ENCODE results near the gene RERE. TPM values are rescaled to one million over a fixed set of nuclear protein-coding genes. Genes with fewer than 3 reads are reported as not detected.

The RERE gene
- total and polyA plus RNA-seq, 2 experiments from 2014 or later, result 148 to 170 TPM

- Histone ChIP-seq H3K4me2 (no peak overlapping the region), H3K79me2 (replicated peaks; ENCODE audit: insufficient read depth) (peaks cover 42% of the 10 kb centered on the region), H3K36me3 (ENCODE audit: insufficient read depth) (no peaks in the 10 kb centered on the region), H3K4me3 (no peak overlapping the region), H3F3A (replicated peaks; ENCODE audit: low read depth) (no peaks in the 10 kb centered on the region), H3K27ac (ENCODE audit: low read depth) (no peak overlapping the region), H3K27me3 (ENCODE audit: insufficient read depth) (no peaks in the 10 kb centered on the region), H4K20me1 (replicated peaks; ENCODE audit: insufficient read depth) (peaks cover 6% of the 10 kb centered on the region; the same call in 1 of the 2 replicates), H3K9me2 (ENCODE audit: insufficient read depth) (no peaks in the 10 kb centered on the region), H3K4me1 (ENCODE audit: insufficient read depth) (peaks cover 30% of the 10 kb centered on the region), H2AFZ (no peak overlapping the region)
- ATAC-seq, result no peak
- Mint-ChIP-seq H3K27ac (no peak overlapping the region), H3K4me1 (peaks cover 32% of the 10 kb centered on the region), H3K4me3 (no peak overlapping the region), H3K36me3 (ENCODE audit: low read depth) (peaks cover 20% of the 10 kb centered on the region; the same call in 2 of the 3 replicates), H3K9me3 (no peaks in the 10 kb centered on the region), H3K27me3 (ENCODE audit: insufficient read depth, low read depth, poor library complexity) (peaks cover 3% of the 10 kb centered on the region)
- no peak for DNase-seq (ENCODE audit: low spot score)
- TF ChIP-seq REST (IDR thresholded peaks at IDR 0.05; ENCODE audit: unreplicated experiment) (no peak), POLR2AphosphoS5 (IDR thresholded peaks at IDR 0.05; ENCODE audit: low read depth) (no peak), EZH2phosphoT487 (IDR thresholded peaks at IDR 0.05; ENCODE audit: unreplicated experiment) (no peak), ZNF114 (CRISPR knock-in tag; IDR thresholded peaks at IDR 0.05) (no peak), ZNF331 (CRISPR knock-in tag; IDR thresholded peaks at IDR 0.05; ENCODE audit: low read depth) (no peak), CREB1 (CRISPR knock-in tag; IDR thresholded peaks at IDR 0.05; ENCODE audit: low read depth) (no peak), EZH2 (IDR thresholded peaks at IDR 0.05; ENCODE audit: low read depth, unreplicated experiment) (no peak), STAT1 (IDR thresholded peaks at IDR 0.05; ENCODE audit: unreplicated experiment) (no peak), NANOG (IDR thresholded peaks at IDR 0.05; ENCODE audit: borderline replicate concordance) (no peak), JUNB (IDR thresholded peaks at IDR 0.05; ENCODE audit: unreplicated experiment) (no peak), CTCF (conservative IDR thresholded peaks at IDR 0.05; ENCODE audit: low read depth in 2 of 2) (no peak), ZNF462 (CRISPR knock-in tag; IDR thresholded peaks at IDR 0.05) (no peak), ETS1 (IDR thresholded peaks at IDR 0.05) (no peak)
These were observed 334.5 kb downstream of the RERE start for GRCh38 chr1:8482979-8483381.
